B cell (primary cell): ENCODE data around the gene RGS9BP. TPM values are rescaled to one million over a fixed set of nuclear protein-coding genes. Genes with fewer than 3 reads are reported as not detected.

ENCODE experiments used
- ATAC-seq: fragments of 200-7000 bp; cut with Tn5 transposase; one replicate; pipeline ENCODE4 v1.10.0; 2021; ENCODE audit warnings: low read depth, mild to moderate bottlenecking, moderate number of reproducible peaks, moderate library complexity
- CTCF ChIA-PET: fragments of 350-600 bp; sonication (Branson Sonifier 250); formaldehyde crosslinking; loops from one replicate; lab custom pipeline; 2021; ENCODE audit warnings: antibody characterized with exemption, inconsistent platforms; lab: Charles Lee
- POLR2A ChIA-PET: fragments of 350-600 bp; sonication (Branson Sonifier 250); formaldehyde crosslinking; loops from one replicate; lab custom pipeline; 2021; ENCODE audit warnings: antibody characterized with exemption; lab: Charles Lee
- DNase-seq: peaks from one replicate; pipeline ENCODE4 v3.0.0; 2013
- H2AFZ ChIP-seq: 2 replicates; pipeline ENCODE4 v1.6.1; 2012; ENCODE audit warnings: mild to moderate bottlenecking, low read depth, low read length; ENCODE audit not compliant: insufficient read depth, poor library complexity, severe bottlenecking
- H3K27ac ChIP-seq, 2 donors: 1 replicate in 1 of 2; 2 replicates in 1 of 2; pipeline ENCODE4 v1.5.1; 2012 to 2013; ENCODE audit warnings: low read length in 2 of 2, mild to moderate bottlenecking in 2 of 2, moderate library complexity in 1 of 2
- H3K27me3 ChIP-seq, 4 experiments: fragments of 200-600 bp in 1 of 4; sonication (generic) in 1 of 4; replicated peaks in 1 of 4; 1 replicate in 2 of 4; 2 replicates in 2 of 4; pipeline versions ENCODE4 v1.6.1 to v1.7.0; 2013 to 2016; ENCODE audit warnings: low read length in 3 of 4, mild to moderate bottlenecking in 2 of 4, mixed read lengths in 1 of 4, moderate library complexity in 1 of 4; ENCODE audit not compliant: insufficient read depth in 4 of 4, control insufficient read depth in 3 of 4; ENCODE audit errors: control extremely low read depth in 1 of 4
- H3K36me3 ChIP-seq, 2 experiments: replicated peaks in 1 of 2; 1 replicate in 1 of 2; 2 replicates in 1 of 2; pipeline versions ENCODE4 v1.6.1 to v1.7.1; 2013; ENCODE audit warnings: low read length in 1 of 2; ENCODE audit not compliant: insufficient read depth in 2 of 2, control insufficient read depth in 1 of 2; ENCODE audit errors: control extremely low read depth in 1 of 2, extremely low read depth in 1 of 2
- H3K4me1 ChIP-seq, 2 donors: fragments of 200-600 bp in 1 of 2; sonication (generic) in 1 of 2; 1 replicate in 1 of 2; 2 replicates in 1 of 2; pipeline versions ENCODE4 v1.5.1 to v1.6.1; 2013 to 2017; ENCODE audit warnings: low read length in 2 of 2; ENCODE audit not compliant: control insufficient read depth in 2 of 2, insufficient read depth in 2 of 2
- H3K4me2 ChIP-seq: replicated peaks from 2 replicates; pipeline ENCODE3; 2012; ENCODE audit warnings: mild to moderate bottlenecking, low read depth, low read length; ENCODE audit not compliant: poor library complexity, severe bottlenecking
- H3K4me3 ChIP-seq, 5 experiments: fragments of 200-600 bp in 1 of 5; sonication (generic) in 1 of 5; 1 replicate in 3 of 5; 2 replicates in 2 of 5; pipeline versions ENCODE4 v1.5.1 to v1.7.0; 2011 to 2016; ENCODE audit warnings: low read length in 4 of 5, mild to moderate bottlenecking in 4 of 5, low read depth in 2 of 5, control low read depth in 1 of 5, moderate library complexity in 1 of 5; ENCODE audit not compliant: insufficient read depth in 1 of 5; ENCODE audit errors: control extremely low read depth in 1 of 5, extremely low read depth in 1 of 5
- H3K79me2 ChIP-seq: fragments of 200-600 bp; sonication (generic); one replicate; pipeline ENCODE4 v1.6.0; 2016; ENCODE audit warnings: low read length; ENCODE audit not compliant: control insufficient read depth, insufficient read depth
- H3K9ac ChIP-seq: fragments of 200-600 bp; sonication (generic); 2 replicates; pipeline ENCODE4 v1.6.1; 2017; ENCODE audit warnings: mild to moderate bottlenecking, low read length, moderate library complexity
- H3K9me3 ChIP-seq, 3 donors: one replicate each; pipeline versions ENCODE4 v1.6.1 to v1.7.1; 2013; ENCODE audit warnings: low read length in 2 of 3; ENCODE audit not compliant: control insufficient read depth in 2 of 3, insufficient read depth in 1 of 3; ENCODE audit errors: control extremely low read depth in 1 of 3
- H4K20me1 ChIP-seq: 2 replicates; pipeline ENCODE4 v1.6.0; 2012; ENCODE audit warnings: mild to moderate bottlenecking, low read length; ENCODE audit not compliant: insufficient read depth, control insufficient read depth, poor library complexity, severe bottlenecking
- H3K27ac Mint-ChIP-seq: one replicate; pipeline ENCODE4 v1.8.0; 2021; ENCODE audit warnings: mixed read lengths
- H3K27me3 Mint-ChIP-seq: one replicate; pipeline ENCODE4 v1.8.0; 2021; ENCODE audit warnings: mixed read lengths
- H3K4me1 Mint-ChIP-seq: one replicate; pipeline ENCODE4 v1.8.0; 2021; ENCODE audit warnings: mixed read lengths
- H3K4me3 Mint-ChIP-seq: one replicate; pipeline ENCODE4 v1.8.0; 2021; ENCODE audit warnings: mixed read lengths
- H3K9me3 Mint-ChIP-seq: one replicate; pipeline ENCODE4 v1.8.0; 2022; ENCODE audit warnings: mixed read lengths; ENCODE audit not compliant: insufficient read depth
- CTCF ChIP-seq: fragments of 200-600 bp; IDR thresholded peaks from one replicate; pipeline ENCODE4 v1.8.0; 2022; ENCODE audit warnings: antibody characterized with exemption, mild to moderate bottlenecking
- EZH2 ChIP-seq: IDR thresholded peaks from 2 replicates; pipeline ENCODE4 v1.6.1; 2012; ENCODE audit warnings: borderline replicate concordance, low read depth, mild to moderate bottlenecking, moderate library complexity, low read length; ENCODE audit not compliant: insufficient read depth, poor library complexity, severe bottlenecking
- WGBS: methylation state at CpG from one replicate; pipeline ENCODE4 v1.1.5; 2013; ENCODE audit warnings: missing lambda C conversion rate; ENCODE audit not compliant: insufficient coverage; 5-methylcytosine and 5-hydroxymethylcytosine counted together
- intact Hi-C: fragments of 100-400 bp; cut with micrococcal nuclease; formaldehyde crosslinking; loops from one replicate; pipeline ENCODE4 v1.10.0; 2022
- polyA plus RNA-seq: library from polyadenylated mRNA; depleted of rRNA; stranded (reverse); fragments of >200 nt; gene quantifications from 2 replicates; pipeline ENCODE4 v1.2.3, GENCODE V29; 2012
- total RNA-seq, 2 donors: library from RNA; stranded (reverse); fragments of 120-200 nt in 1 of 2; gene quantifications; 1 replicate in 1 of 2; 2 replicates in 1 of 2; pipeline versions ENCODE4 v1.2.3 to v1.2.4, GENCODE V29; 2013 to 2022

Gene RGS9BP
- total and polyA plus RNA-seq, 2 donors (not counting 1 experiment from before 2014, with no cell fraction given), result 0.03 to 0.25 TPM

GRCh38 chr19:32717496-32717895 lies 41.8 kb downstream of the RGS9BP start:
- H3K27ac Mint-ChIP-seq, result no peak overlapping the region
- CTCF ChIA-PET, result no interaction called here

GRCh38 chr19:32718286-32718685 lies 42.6 kb downstream of the RGS9BP start:
- no peak overlapping the region for H3K4me2 ChIP-seq
- H3K9ac ChIP-seq, result no peak overlapping the region
- no peaks in the 10 kb centered on the region for H3K27me3 ChIP-seq
- no peak overlapping the region for H3K4me3 ChIP-seq
- H3K9me3 Mint-ChIP-seq, result no peaks in the 10 kb centered on the region
- intact Hi-C loops, result no loop called here
- H3K79me2 ChIP-seq, result no peaks in the 10 kb centered on the region
- H4K20me1 ChIP-seq, result no peaks in the 10 kb centered on the region
- no peaks in the 10 kb centered on the region for H3K4me1 ChIP-seq
- TF ChIP-seq EZH2 (no peak), CTCF (no peak)
- H2AFZ ChIP-seq, result no peak overlapping the region
- ChIA-PET POLR2A (no interaction called here), CTCF (no interaction called here)
- H3K4me1 Mint-ChIP-seq, result no peaks in the 10 kb centered on the region
- DNase-seq (no peak), ATAC-seq (no peak)
- no peak overlapping the region for H3K27ac ChIP-seq
- H3K9me3 ChIP-seq, result peaks cover 0 to 8% (median 0%) of the 10 kb centered on the region in 3 donors
- H3K27ac Mint-ChIP-seq, result no peak overlapping the region
- peaks cover 0 to 4% of the 10 kb centered on the region in 2 experiments for H3K36me3 ChIP-seq
- no peak overlapping the region for H3K4me3 Mint-ChIP-seq
- WGBS, result 98% methylated on average over 5 of the region's 7 CpGs
- no peaks in the 10 kb centered on the region for H3K27me3 Mint-ChIP-seq

More at GRCh38 chr19:32717496-32717895, 41.8 kb downstream of the RGS9BP start:
- Mint-ChIP-seq H3K9me3 (no peaks in the 10 kb centered on the region), H3K4me1 (no peaks in the 10 kb centered on the region), H3K4me3 (no peak overlapping the region), H3K27me3 (no peaks in the 10 kb centered on the region)
- WGBS, result 100% methylated on average over 3 of the region's 5 CpGs
- Histone ChIP-seq H3K4me2 (no peak overlapping the region), H3K9me3 (peaks cover 0 to 8% (median 0%) of the 10 kb centered on the region in 3 donors), H3K4me3 (no peak overlapping the region), H3K27me3 (no peaks in the 10 kb centered on the region), H4K20me1 (no peaks in the 10 kb centered on the region), H3K4me1 (no peaks in the 10 kb centered on the region), H3K9ac (no peak overlapping the region), H3K79me2 (no peaks in the 10 kb centered on the region), H2AFZ (no peak overlapping the region), H3K27ac (no peak overlapping the region), H3K36me3 (peaks cover 0 to 8% of the 10 kb centered on the region in 2 experiments)
- DNase-seq, result no peak
- POLR2A ChIA-PET, result no interaction called here
- no peak for TF ChIP-seq CTCF
- no peak for TF ChIP-seq EZH2
- ATAC-seq, result no peak
- intact Hi-C loops, result no loop called here
